ENCODE measurements around the gene REPIN1. TPM values are rescaled to one million over a fixed set of nuclear protein-coding genes. Genes with fewer than 3 reads are reported as not detected.
A peak's percentile ranks its signal among the peaks of the same experiment; 100 is the strongest.

Gene REPIN1
- total and polyA plus RNA-seq, 7 donors, result 50.9 to 131 (median 56.5) TPM

DNA sequence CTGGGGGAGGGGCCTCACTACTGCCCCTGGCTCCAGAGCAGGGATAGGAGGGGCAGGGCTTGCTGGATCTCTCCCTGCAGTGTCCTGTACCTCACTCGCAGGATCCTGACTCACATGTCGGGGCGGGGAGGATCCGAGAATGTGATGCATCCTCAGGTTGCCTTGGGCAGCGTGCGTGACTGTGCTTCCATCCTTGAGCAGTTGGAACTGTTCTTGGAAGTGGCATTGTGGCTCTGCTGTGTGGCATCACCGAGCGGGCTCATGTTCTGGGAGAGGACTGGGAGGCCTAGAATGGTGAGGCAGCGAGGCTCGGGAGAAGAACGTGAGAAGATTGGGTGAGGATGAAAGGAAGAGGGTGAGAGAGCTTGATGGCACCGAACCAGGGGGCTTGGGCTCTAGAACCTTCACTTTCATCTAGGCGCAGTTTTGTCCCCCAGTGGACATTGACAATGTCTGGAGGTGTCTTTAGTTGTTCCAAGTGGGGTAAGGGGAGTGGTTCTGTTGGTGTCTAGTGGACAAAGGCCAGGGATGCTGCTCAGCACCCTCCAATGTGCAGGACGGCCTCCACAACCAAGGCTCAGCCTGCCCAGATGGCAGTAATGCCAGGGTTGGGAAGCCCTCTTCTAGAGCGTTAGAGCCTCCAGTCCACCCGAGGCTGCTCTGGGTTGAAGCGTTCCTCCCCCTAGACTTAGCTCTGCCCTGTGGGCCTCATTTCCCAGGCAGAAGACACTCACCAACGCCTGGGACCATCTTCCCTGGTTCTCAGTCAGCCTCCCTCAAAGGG lies 35.6 kb upstream of the REPIN1 start:
- peaks cover 0 to 45% (median 42%) of the 10 kb centered on the region in 4 donors for H3K4me1 ChIP-seq
- WGBS, 2 donors, result 96 to 97% methylated on average over 18 of the region's 18 CpGs
- H3K27ac ChIP-seq, result peak overlapping the region in 1 of 4 donors; percentile 90
- TF ChIP-seq EP300 (IDR thresholded peaks at IDR 0.05) (no peak), POLR2A (IDR thresholded peaks at IDR 0.05) (no peak), POLR2AphosphoS5 (IDR thresholded peaks at IDR 0.05) (no peak)
- TF ChIP-seq, protein P1, sequence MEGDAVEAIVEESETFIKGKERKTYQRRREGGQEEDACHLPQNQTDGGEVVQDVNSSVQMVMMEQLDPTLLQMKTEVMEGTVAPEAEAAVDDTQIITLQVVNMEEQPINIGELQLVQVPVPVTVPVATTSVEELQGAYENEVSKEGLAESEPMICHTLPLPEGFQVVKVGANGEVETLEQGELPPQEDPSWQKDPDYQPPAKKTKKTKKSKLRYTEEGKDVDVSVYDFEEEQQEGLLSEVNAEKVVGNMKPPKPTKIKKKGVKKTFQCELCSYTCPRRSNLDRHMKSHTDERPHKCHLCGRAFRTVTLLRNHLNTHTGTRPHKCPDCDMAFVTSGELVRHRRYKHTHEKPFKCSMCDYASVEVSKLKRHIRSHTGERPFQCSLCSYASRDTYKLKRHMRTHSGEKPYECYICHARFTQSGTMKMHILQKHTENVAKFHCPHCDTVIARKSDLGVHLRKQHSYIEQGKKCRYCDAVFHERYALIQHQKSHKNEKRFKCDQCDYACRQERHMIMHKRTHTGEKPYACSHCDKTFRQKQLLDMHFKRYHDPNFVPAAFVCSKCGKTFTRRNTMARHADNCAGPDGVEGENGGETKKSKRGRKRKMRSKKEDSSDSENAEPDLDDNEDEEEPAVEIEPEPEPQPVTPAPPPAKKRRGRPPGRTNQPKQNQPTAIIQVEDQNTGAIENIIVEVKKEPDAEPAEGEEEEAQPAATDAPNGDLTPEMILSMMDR (IDR thresholded peaks at IDR 0.05), result no peak
- peak; percentile 52 for DNase-seq
- H3K9me3 ChIP-seq, result no peaks in the 10 kb centered on the region
- peaks cover 0 to 30% (median 8%) of the 10 kb centered on the region in 4 donors for H3K36me3 ChIP-seq
- H3K27me3 ChIP-seq, result no peaks in the 10 kb centered on the region
- no peak overlapping the region for H3K4me3 ChIP-seq
- intact Hi-C loops (cut with DNase I), result no loop called here

DNA sequence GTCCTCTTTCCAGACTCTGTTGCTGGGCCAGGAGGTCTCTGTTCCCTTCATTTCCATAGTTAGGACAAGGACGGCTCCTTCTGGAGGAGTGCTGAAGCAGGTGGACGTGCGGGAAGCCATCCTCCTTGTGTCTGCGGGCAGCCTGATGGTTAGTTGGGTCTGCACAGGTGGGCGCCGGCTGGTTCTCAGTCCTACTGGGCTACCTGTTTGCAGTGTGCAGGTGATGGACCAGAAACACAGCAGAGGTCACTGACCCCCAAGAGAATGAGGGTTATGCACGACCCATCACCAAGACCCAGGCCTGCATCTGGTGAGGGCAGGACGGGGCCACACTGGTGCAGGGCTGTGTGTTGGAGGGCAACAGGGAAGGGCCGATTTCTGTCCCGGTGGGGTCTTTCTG lies 35.0 kb upstream of the REPIN1 start:
- Histone ChIP-seq H3K4me1 (peaks cover 0 to 49% (median 48%) of the 10 kb centered on the region in 4 donors), H3K9me3 (no peaks in the 10 kb centered on the region), H3K4me3 (no peak overlapping the region), H3K36me3 (peaks cover 0 to 25% (median 8%) of the 10 kb centered on the region in 4 donors), H3K27ac (peak overlapping the region in 3 of 4 donors; percentile 76 to 93 (median 90)), H3K27me3 (no peaks in the 10 kb centered on the region)
- intact Hi-C loops (cut with DNase I), result no loop called here
- peak; percentile 58 for DNase-seq
- TF ChIP-seq, protein P1 (IDR thresholded peaks at IDR 0.05), result no peak
- no peak for TF ChIP-seq EP300 (IDR thresholded peaks at IDR 0.05)
- TF ChIP-seq POLR2AphosphoS5 (IDR thresholded peaks at IDR 0.05), result no peak
- TF ChIP-seq POLR2A (IDR thresholded peaks at IDR 0.05), result no peak
- 94% methylated on average over 10 of the region's 10 CpGs for WGBS, 2 donors

DNA sequence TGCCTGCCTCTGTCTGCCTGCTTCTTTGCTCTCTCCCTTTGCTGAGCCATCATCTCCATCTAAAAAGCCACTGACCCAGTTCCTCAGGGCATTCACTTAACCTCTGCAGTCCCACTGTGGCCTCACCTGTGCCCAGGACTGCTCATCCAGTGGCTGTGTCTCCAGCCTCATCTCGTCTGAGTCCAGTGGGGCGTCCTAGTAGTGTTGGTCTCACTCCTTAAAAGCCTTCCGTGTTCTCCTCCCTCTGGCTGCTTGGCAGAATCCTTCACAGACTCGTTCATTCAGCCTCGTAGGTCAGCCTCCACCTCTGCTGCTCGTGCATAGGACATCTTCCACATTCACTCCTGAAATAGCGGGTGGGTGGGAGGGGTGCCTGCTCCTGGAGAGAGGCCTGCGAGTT lies 34.5 kb upstream of the REPIN1 start:
- Histone ChIP-seq H3K36me3 (peaks cover 0 to 21% (median 8%) of the 10 kb centered on the region in 4 donors), H3K4me1 (peaks cover 0 to 54% (median 53%) of the 10 kb centered on the region in 4 donors), H3K9me3 (no peaks in the 10 kb centered on the region), H3K27me3 (no peaks in the 10 kb centered on the region), H3K27ac (peak overlapping the region; percentile 74 to 93 (median 83)), H3K4me3 (no peak overlapping the region)
- intact Hi-C loops (cut with DNase I), result no loop called here
- peak; percentile 54 for DNase-seq
- TF ChIP-seq EP300 (IDR thresholded peaks at IDR 0.05) (no peak), POLR2A (IDR thresholded peaks at IDR 0.05) (no peak), POLR2AphosphoS5 (IDR thresholded peaks at IDR 0.05) (no peak)
- TF ChIP-seq, protein P1 (IDR thresholded peaks at IDR 0.05), result no peak
- 94 to 95% methylated on average over 8 of the region's 8 CpGs for WGBS, 2 donors

DNA sequence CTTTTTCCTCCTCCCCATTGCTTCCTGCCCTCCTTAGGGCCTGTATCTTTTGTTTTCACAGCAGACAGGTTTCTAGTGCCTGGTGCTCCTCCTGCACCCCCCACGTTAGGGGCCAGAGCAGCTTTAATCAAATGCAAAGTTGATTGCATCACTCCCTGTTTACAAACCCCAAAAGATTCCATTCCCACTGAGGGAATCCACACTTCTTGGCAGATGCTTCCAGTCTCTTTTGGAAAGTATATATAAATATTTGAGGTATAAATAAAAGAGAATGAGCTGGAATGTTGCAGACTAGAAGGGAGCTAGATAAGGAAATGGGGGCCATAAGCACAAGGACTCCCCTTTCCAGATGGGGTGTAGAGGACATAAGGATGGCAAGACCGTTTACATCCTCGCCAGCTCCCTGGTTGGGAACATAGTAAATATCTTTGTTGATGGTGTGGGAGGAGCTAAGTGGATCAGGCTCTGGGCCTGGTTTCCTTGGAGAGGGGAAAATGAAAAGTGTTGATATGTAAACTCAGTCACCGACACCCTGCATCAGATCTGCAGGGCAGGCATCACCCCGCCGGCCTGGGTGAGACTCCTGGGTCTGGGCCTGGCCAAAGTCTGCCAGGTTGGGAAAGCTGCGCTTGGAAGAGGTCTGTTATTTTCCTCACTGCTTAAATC lies 33.4 kb upstream of the REPIN1 start:
- Histone ChIP-seq H3K27me3 (no peaks in the 10 kb centered on the region), H3K4me3 (no peak overlapping the region), H3K27ac (peak overlapping the region; percentile 74 to 93 (median 83)), H3K4me1 (peaks cover 0 to 65% (median 63%) of the 10 kb centered on the region in 4 donors), H3K9me3 (no peaks in the 10 kb centered on the region), H3K36me3 (peaks cover 0 to 17% (median 8%) of the 10 kb centered on the region in 4 donors)
- no peak for DNase-seq
- TF ChIP-seq EP300 (IDR thresholded peaks at IDR 0.05) (no peak), POLR2AphosphoS5 (IDR thresholded peaks at IDR 0.05) (peak in 1 of 4 donors; percentile 51)
- 53 to 60% methylated on average over 7 of the region's 7 CpGs for WGBS, 2 donors
- intact Hi-C loops (cut with DNase I), result no loop called here

DNA sequence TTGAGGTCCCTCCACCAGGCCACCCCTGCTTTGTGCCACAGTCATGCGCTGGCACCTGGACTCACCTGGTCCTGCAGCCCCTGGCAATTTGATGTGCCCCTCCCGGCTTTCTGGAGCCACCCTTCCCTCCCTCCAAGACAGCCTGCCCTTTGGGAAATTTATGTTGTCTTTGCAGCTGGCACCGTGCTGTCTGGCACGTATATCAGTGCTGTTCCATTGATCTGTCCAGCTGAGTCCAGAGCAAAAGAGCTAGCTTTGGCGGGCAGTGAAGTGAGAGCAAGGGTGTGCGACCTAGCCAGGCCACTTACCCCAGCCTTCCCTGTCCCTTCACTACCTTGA lies 32.9 kb upstream of the REPIN1 start:
- no peak for TF ChIP-seq POLR2AphosphoS5 (IDR thresholded peaks at IDR 0.05)
- Histone ChIP-seq H3K9me3 (no peaks in the 10 kb centered on the region), H3K4me3 (no peak overlapping the region), H3K27ac (peak overlapping the region; percentile 74 to 93 (median 83)), H3K36me3 (peaks cover 0 to 13% (median 6%) of the 10 kb centered on the region in 4 donors), H3K4me1 (peaks cover 0 to 70% (median 64%) of the 10 kb centered on the region in 4 donors), H3K27me3 (no peaks in the 10 kb centered on the region)
- WGBS, 2 donors, result 63 to 79% methylated on average over 6 of the region's 6 CpGs
- DNase-seq, result no peak
- intact Hi-C loops (cut with DNase I), result no loop called here

All from sigmoid colon (tissue), 7 donors.